ENCODE measurements around the gene P4HB.

The P4HB gene

DNA sequence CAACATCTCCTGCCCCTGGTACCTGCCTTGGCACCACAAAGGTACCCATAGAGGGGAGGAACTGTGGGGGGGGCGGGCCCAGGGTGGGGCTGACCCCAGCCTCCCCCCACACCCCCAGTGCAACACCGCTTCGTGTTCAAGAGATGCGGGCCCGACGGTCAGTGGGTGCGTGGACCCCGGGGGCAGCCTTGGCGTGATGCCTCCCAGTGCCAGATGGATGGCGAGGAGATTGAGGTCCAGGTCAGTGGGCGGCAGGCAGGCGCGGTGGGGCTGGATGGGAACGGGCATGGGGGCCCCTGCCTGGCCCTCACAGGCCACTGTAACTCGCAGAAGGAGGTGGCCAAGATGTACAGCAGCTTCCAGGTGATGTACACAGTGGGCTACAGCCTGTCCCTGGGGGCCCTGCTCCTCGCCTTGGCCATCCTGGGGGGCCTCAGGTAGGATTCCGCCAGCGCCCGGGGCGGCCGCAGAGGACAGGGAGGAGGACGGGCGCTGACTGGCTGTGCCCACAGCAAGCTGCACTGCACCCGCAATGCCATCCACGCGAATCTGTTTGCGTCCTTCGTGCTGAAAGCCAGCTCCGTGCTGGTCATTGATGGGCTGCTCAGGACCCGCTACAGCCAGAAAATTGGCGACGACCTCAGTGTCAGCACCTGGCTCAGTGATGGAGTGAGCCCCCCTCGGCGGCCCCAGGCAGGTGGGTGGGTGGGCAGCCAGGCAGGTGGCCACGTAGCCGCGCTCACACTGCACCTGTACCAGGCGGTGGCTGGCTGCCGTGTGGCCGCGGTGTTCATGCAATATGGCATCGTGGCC is 49.2 kb downstream of the P4HB start:
- DNase-seq (ENCODE audit: low spot score), result no peak

GRCh38 chr17:81810476-81810875 is 49.9 kb downstream of the P4HB start:
- no peak for DNase-seq (ENCODE audit: low spot score)

DNA sequence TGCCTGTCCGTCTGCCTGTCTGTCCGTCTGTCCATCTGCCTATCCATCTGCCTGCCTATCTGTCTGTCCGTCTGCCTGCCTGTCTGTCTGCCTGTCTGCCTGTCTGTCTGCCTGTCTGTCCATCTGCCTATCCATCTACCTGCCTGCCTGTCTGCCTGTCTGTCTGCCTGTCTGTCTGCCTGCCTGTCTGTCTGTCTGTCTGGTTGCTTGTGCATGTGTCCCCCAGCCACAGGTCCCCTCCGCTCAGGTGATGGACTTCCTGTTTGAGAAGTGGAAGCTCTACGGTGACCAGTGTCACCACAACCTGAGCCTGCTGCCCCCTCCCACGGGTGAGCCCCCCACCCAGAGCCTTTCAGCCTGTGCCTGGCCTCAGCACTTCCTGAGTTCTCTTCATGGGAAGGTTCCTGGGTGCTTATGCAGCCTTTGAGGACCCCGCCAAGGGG is 50.8 kb downstream of the P4HB start:
- DNase-seq (ENCODE audit: low spot score), result no peak

GRCh38 chr17:81808778-81809555 is 51.4 kb downstream of the P4HB start:
- no peak for DNase-seq (ENCODE audit: low spot score)

DNA sequence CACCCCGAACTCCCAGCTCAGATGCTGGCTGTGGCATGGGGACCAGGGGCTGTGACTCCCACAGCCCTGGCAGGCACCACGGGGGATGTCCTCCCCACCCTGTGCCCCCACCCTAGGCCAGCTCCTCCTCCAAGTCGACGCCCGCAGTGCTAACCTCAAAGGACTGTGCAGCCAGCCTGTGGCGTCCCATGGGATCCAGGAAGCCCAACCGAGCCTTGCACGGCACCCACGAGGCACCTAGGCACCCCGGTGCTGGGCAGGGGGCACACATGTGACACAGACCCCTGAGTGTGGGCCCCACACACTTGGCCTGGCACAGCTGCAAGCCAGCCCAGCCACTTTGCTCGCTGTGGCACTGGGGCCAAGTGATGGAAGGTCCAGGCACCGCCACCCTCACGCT is 52.5 kb downstream of the P4HB start:
- DNase-seq (ENCODE audit: low spot score), result no peak

DNA sequence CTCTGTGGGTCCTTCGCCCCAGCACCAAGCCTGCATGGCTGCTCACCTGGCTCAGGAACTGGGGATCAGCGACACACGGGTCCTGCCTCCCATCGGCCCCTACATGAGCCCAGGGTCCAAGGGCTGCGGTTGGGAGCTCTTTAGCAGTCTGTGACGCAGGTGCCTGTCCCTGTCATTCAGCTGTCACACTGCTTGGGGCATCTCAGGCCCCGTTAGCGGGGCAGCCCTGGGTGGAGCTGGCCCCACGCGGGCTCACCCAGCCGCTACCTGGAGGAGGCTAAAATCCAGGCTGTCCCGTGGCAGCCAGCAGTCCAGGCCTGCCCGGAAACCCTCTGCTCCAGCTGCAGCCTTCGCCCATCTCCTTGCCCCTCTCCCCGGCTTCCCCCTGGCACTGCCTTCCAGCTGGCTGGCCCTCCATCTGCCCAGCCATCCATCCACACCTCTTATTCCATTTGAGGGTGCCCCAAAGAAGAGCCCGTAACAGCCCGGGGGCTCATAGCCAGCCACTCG is 53.1 kb downstream of the P4HB start:
- DNase-seq (ENCODE audit: low spot score), result no peak

DNA sequence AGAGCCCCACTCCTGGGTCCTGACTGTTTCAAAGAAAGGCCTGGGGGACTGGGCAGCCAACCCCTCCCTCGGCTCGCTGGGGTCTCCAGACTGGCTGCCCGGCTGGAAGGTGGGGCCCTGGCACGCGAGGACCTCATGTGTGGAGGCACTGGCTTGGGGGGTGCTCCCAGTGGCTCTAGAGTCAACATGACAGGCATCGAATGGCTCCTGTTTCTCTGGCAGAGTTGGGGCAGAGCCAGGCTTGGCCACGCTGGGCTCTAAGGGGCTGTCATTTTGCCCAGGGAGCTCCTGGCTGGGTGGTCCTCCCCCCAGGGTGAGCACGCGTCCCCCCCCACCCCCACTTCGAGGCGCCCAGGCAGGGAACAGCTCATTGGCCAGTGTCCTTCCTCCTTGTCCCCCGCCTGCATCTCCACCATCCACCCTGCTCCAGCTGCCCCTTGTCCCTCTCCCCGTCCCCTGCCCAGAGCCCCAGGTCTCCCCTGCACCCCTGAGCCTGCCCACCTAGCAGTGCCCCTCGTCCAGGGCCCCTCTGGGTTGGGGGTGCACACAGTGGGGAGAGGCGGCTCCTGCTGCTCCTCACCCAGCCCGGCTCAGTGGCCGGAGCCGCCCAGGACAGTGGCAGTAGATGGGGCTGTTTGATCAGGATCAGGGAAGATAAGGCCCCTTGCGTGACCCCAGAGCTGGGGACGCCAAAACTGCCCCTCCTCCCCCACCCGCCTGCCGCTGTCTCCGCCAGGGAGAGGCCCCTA is 53.7 kb downstream of the P4HB start:
- no peak for DNase-seq (ENCODE audit: low spot score)

DNA sequence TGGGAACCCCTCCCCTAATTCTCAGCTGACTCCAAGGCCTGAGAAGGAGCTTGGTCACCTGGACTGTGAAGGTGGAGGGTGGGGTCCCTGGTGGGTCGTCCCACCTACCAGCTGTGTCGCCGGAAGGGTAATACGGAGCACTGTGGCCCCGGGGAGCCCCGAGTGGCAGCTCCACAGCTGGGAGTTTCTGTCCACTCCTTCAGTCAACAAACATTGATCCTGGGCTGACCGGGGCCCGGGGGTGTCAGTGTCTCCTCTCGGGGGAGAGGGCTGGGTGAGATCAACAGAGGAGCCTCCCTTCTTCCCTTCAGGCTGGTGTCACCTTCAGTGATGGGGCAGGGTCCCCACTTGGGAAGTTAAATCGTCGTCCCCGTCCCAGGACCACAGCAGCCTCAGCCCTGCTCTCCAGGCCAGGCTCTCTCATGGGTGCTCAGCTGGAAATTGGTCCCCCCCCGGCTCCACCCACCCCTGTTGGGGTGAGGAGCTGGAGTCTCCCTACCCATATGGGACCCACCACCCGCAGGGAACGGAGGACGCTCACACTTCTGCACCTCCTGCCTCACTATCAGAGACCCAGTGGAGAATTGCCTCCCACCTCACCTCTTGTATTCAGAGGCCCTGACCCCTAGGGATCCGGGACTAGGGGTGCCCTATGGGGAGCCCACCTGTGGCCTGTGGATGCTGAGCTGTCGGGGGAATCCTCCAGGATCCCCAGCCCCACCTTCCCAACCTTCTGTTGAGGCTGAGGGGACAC is 54.5 kb downstream of the P4HB start:
- no peak for DNase-seq (ENCODE audit: low spot score)

DNA sequence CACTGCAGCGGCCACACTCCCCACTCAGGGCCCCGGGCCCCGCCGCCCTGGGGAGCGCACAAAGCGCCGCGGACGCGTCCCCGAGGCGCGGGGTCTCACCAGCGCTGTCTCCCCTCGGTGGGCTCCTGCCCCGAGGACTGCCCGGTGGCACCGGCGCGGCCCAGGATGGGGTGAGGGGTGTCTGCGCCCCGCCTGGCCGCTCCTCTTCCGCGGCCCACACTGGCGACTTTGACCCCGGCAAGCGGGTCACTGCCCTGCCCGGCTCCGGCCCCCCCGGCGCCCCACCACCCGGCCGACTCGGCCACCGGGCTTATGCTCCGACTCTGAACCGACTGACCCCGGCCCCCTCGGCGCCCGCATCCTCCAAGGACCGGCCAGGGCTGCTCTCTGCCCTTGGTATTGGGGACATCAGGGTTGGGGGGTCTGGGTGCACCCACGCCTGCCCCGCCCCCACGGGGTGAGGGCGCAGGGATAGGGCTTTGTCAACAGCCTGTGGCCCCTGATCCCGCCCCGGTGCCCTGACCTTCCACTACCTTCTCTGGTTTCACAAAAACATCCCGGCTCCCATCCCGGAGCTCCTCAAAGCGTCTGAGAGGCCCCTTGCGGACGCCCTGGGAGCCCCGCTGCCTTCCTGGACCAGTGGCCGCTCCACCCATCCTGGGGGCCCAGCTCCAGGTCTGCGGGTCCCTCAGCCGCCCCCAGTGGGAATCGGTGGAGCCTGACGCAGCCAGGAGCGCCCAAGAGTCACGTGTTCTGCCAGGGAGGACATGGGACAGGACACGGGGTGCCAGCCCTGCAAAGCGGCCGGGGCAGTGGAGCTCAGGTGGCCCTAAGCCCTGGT is 55.6 kb downstream of the P4HB start:
- DNase-seq (ENCODE audit: low spot score), result no peak

DNA sequence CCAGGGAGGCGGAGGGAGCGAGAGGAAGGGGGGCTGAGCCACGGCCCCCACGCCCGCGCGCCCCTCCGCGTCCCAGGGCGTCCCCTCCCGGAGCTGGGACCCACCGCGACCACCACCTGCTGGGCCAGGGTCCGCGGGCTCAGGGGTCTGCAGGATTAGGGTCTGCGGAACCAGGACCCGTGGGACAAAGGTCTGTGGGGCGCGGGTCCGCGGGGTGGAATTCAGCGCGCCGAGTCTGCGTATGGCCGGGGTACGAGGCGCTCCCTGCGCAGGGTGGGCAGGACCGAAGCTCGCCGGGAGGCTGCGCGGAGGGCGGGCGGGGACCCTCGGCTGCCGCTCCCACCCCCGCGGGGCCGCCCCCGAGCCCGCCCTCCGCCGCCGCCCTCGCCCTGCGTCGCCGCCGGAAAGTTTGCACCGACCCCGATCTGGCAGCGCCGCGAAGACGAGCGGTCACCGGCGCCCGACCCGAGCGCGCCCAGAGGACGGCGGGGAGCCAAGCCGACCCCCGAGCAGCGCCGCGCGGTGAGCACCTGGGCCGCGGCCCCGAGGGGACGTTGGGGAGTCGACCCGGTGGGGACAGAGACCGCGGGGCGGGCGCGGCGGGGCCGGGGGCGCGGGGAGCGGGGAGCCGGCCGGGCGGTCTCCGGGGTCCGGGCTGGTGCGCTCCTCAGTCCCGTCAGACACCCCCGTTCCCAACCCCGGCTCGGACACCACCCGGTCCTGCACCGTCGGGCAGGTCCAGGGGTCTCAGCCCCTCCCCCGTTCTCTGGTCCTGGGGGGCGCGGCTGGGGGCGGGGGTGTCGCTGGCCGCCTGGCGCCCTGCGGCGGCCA is 56.4 kb downstream of the P4HB start, which contains the start of gene GCGR:
Gene GCGR (plus strand): TSS at position 423 of the 831 bp plus-strand sequence. CDS start 4,869 bp downstream, outside the sequence.
- DNase-seq (ENCODE audit: low spot score), result no peak

- no peak for DNase-seq (ENCODE audit: low spot score)
Observed at GRCh38 chr17:81802856-81803643, 57.3 kb downstream of the P4HB start.

- no peak for DNase-seq (ENCODE audit: low spot score)
Observed at GRCh38 chr17:81802048-81802758, 58.1 kb downstream of the P4HB start.

DNA sequence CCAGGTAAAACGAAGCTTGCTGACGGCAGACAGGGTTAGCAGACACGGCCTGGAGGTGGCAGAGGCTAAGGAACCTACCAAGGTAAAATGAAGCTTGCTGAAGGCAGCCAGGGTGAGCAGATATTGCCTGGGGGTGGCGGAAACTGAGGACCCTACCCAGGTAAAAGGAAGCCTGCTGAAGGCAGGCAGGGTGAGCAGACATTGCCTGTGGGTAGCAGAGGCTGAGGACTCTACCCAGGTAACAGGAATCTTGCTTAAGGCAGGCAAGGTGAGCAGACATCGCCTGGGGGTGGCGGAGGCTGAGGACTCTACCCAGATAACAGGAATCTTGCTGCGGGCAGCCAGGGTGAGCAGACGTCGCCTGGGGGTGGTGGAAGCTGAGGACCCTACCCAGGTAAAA is 59.0 kb downstream of the P4HB start:
- no peak for DNase-seq (ENCODE audit: low spot score)

GRCh38 chr17:81794509-81794908 is 65.8 kb downstream of the P4HB start:
- DNase-seq (ENCODE audit: low spot score), result no peak

GRCh38 chr17:81794074-81794476 is 66.3 kb downstream of the P4HB start:
- DNase-seq (ENCODE audit: low spot score), result no peak

Data from CD4-positive, alpha-beta T cell treated with Interleukin-6 at 100 ng/mL for 8 hours (primary cell).